Liver (tissue), 10 donors: Measurements from ENCODE around the gene ZNF790. TPM values are rescaled to one million over a fixed set of nuclear protein-coding genes. Genes with fewer than 3 reads are reported as not detected.

ENCODE experiments used
- DNase-seq: peaks from one replicate; pipeline ENCODE4 v3.0.0-alpha.2; 2017; ENCODE audit warnings: low spot score
- H3K27ac ChIP-seq, 2 donors: one replicate each; pipeline ENCODE4 v1.7.0; 2013; ENCODE audit warnings: inconsistent platforms in 2 of 2, low read length in 2 of 2, control low read depth in 1 of 2, low read depth in 1 of 2, mild to moderate bottlenecking in 1 of 2
- H3K27me3 ChIP-seq, 4 donors: one replicate each; pipeline versions ENCODE4 v1.6.1 to v1.7.0; 2013; ENCODE audit warnings: low read length in 3 of 4, inconsistent platforms in 1 of 4, mild to moderate bottlenecking in 1 of 4, moderate library complexity in 1 of 4; ENCODE audit not compliant: control insufficient read depth in 4 of 4, insufficient read depth in 4 of 4
- H3K36me3 ChIP-seq, 4 donors: one replicate each; pipeline versions ENCODE4 v1.6.1 to v1.7.0; 2013; ENCODE audit warnings: low read length in 3 of 4, mild to moderate bottlenecking in 3 of 4, low read depth in 1 of 4, moderate library complexity in 1 of 4; ENCODE audit not compliant: control insufficient read depth in 4 of 4, insufficient read depth in 3 of 4
- H3K4me1 ChIP-seq, 4 donors: one replicate each; pipeline versions ENCODE4 v1.6.1 to v1.7.0; 2013; ENCODE audit warnings: low read length in 3 of 4, mild to moderate bottlenecking in 3 of 4, moderate library complexity in 1 of 4; ENCODE audit not compliant: control insufficient read depth in 4 of 4, insufficient read depth in 4 of 4
- H3K4me3 ChIP-seq, 3 donors: one replicate each; pipeline versions ENCODE4 v1.6.1 to v1.7.0; 2013; ENCODE audit warnings: low read length in 3 of 3, control low read depth in 1 of 3, low read depth in 1 of 3, mild to moderate bottlenecking in 1 of 3
- H3K9ac ChIP-seq, 2 donors: one replicate each; pipeline ENCODE4 v1.7.0; 2013; ENCODE audit warnings: low read length in 2 of 2, mild to moderate bottlenecking in 2 of 2, moderate library complexity in 2 of 2, control low read depth in 1 of 2, low read depth in 1 of 2
- H3K9me3 ChIP-seq, 4 donors: one replicate each; pipeline versions ENCODE4 v1.6.1 to v1.7.0; 2013; ENCODE audit warnings: low read length in 3 of 4; ENCODE audit not compliant: control insufficient read depth in 4 of 4
- RXRA ChIP-seq, 2 donors: IDR thresholded peaks; 2 replicates each; pipeline ENCODE4 v1.6.1; 2017 to 2018; ENCODE audit warnings: antibody characterized with exemption in 2 of 2, mild to moderate bottlenecking in 1 of 2
- SP1 ChIP-seq: IDR thresholded peaks from 2 replicates; pipeline ENCODE4 v1.6.1; 2018; ENCODE audit warnings: antibody characterized with exemption, mild to moderate bottlenecking
- YY1 ChIP-seq: IDR thresholded peaks from 2 replicates; pipeline ENCODE4 v1.6.1; 2016; ENCODE audit warnings: antibody characterized with exemption, mild to moderate bottlenecking
- WGBS: extraction: QIAGEN DNeasy Blood & Tissue Kit; methylation state at CpG from one replicate; pipeline ENCODE4 v1.1.7; 2013; 5-methylcytosine and 5-hydroxymethylcytosine counted together
- polyA plus RNA-seq, 2 donors: library from polyadenylated mRNA; stranded (reverse) in 1 of 2; unstranded in 1 of 2; fragments of 200-250 nt in 1 of 2; fragments of >200 nt in 1 of 2; fragmentation: Nextera tagmentation in 1 of 2; extraction: Ambion mirVana in 1 of 2; gene quantifications; one replicate each; pipeline versions ENCODE4 v1.2.1 to v1.2.3, GENCODE V29; 2013 to 2015
- small RNA-seq: library from RNA; depleted of rRNA; stranded (forward); fragments of <200 nt; gene quantifications from one replicate; pipeline ENCODE3, GENCODE V24; 2014
- total RNA-seq, 2 donors: library from RNA; depleted of rRNA; stranded (reverse); fragments of >200 nt; gene quantifications; one replicate each; pipeline ENCODE4 v1.2.3, GENCODE V29; 2014
- TF ChIP-seq, protein P1 (sequence below): IDR thresholded peaks from 2 replicates; pipeline ENCODE4 v1.6.1; 2016; ENCODE audit warnings: antibody characterized with exemption
- donor health status: healthy.
- donor health status: healthy.
- donor health status: healthy.
- donor health status: healthy.
- donor health status: healthy.

Gene ZNF790
- total and polyA plus RNA-seq, 4 donors, result 2.8 to 5.5 (median 4.2) TPM

DNA sequence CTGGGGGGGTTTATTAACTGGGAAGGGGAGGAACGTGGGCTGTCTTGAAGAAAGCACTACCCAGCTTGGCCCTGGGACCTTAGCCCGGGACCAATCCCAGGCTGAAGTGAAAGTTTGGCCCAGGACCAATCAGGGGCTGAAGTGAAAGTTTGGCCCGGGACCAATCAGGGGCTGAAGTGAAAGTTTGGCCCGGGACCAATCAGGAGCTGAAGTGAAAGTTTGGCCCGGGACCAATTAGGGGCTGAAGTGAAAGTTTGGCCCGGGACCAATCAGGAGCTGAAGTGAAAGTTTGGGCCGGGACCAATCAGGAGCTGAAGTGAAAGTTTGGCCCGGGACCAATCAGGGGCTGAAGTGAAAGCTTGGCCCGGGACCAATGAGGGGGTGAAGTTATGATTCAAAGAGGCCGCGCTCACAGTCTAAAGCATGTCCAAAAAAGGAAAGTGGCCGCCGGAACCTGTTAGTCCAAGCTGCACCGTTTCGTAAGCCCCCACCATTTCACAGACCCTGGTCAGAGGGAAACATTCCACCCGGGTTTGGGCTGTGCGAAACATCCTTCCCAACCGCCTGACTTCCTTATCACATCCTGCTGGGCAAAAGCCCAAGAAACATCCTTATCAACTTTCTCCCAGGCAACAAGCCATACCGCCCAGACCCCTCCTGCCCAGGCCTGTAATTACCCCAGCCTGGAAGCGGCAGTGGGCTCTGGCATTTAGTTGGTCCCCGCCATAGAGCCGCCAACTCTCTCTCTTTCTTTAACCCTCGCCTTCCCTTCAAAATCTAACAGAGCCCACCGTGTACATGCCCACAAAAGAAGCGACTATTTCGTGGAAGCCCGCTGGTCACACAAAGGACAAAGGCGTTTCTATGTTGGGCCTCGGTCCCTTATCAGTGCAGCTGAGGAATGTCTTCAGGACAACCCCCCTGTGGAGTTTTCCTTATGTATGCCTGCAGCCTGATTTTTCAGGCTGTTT is 66.6 kb downstream of the ZNF790 start:
- Histone ChIP-seq H3K27me3 (no peaks in the 10 kb centered on the region), H3K9me3 (peaks cover 11 to 48% (median 29%) of the 10 kb centered on the region in 4 donors), H3K27ac (peak overlapping the region; percentile 94 to 95), H3K4me3 (peak overlapping the region; percentile 68 to 93 (median 91)), H3K4me1 (peaks cover 0 to 21% (median 12%) of the 10 kb centered on the region in 4 donors), H3K36me3 (peaks cover 0 to 1% (median 0%) of the 10 kb centered on the region in 4 donors), H3K9ac (no peak overlapping the region)
- peak; percentile 73 for DNase-seq
- 3% methylated on average over 29 of the region's 29 CpGs for WGBS
- TF ChIP-seq SP1 (peak; percentile 69), YY1 (no peak), RXRA (IDR thresholded peaks at IDR 0.05) (no peak)
- TF ChIP-seq, protein P1, sequence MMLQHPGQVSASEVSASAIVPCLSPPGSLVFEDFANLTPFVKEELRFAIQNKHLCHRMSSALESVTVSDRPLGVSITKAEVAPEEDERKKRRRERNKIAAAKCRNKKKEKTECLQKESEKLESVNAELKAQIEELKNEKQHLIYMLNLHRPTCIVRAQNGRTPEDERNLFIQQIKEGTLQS, result no peak

Small RNA genes lying within 50 kb of the gene (small RNA-seq; reads per million reads assigned to genes)
- not detected for gene RF00019

Other genes with a start within 250 kb of the ZNF790 start
- gene ZNF382, start 233.1 kb downstream of the ZNF790 start, total RNA-seq, result 1 to 10 TPM; 2.5 to 3.8 TPM
- under 1 TPM; 0.20 to 0.26 TPM for gene ZNF382, start 233.1 kb downstream of the ZNF790 start, polyA plus RNA-seq
- gene ZNF461, start 171.6 kb downstream of the ZNF790 start, total RNA-seq, result 1 to 10 TPM; 3.7 to 3.8 TPM
- 1 to 10 TPM in 1 of 2 donors, under 1 TPM in 1; 0.90 to 1.6 TPM for gene ZNF461, start 171.6 kb downstream of the ZNF790 start, polyA plus RNA-seq
- gene ZNF567, start 150.8 kb downstream of the ZNF790 start, total RNA-seq, result 1 to 10 TPM; 3.5 to 4.3 TPM
- 1 to 10 TPM; 1.7 TPM for gene ZNF567, start 150.8 kb downstream of the ZNF790 start, polyA plus RNA-seq
- gene ZNF850, start 65.6 kb downstream of the ZNF790 start, total RNA-seq, result 1 to 10 TPM; 3.2 to 5.0 TPM
- under 1 TPM; 0.15 to 0.20 TPM for gene ZNF850, start 65.6 kb downstream of the ZNF790 start, polyA plus RNA-seq
- gene ZNF345, start 12.5 kb upstream of the ZNF790 start, total RNA-seq, result 1 to 10 TPM; 2.3 to 4.7 TPM
- gene ZNF345, start 12.5 kb upstream of the ZNF790 start, polyA plus RNA-seq, result 1 to 10 TPM in 1 of 2 donors, under 1 TPM in 1; 0.67 to 1.9 TPM
- gene ZNF829, start 77.9 kb upstream of the ZNF790 start, total RNA-seq, result 1 to 10 TPM; 1.1 to 1.3 TPM
- under 1 TPM; 0.32 to 0.40 TPM for gene ZNF829, start 77.9 kb upstream of the ZNF790 start, polyA plus RNA-seq
- gene ZNF568, start 77.9 kb upstream of the ZNF790 start, total RNA-seq, result 1 to 10 TPM; 3.4 to 5.5 TPM
- gene ZNF568, start 77.9 kb upstream of the ZNF790 start, polyA plus RNA-seq, result 1 to 10 TPM; 1.4 to 2.2 TPM
- 1 to 10 TPM; 4.4 to 5.2 TPM for gene ZNF420, start 240.0 kb upstream of the ZNF790 start, total RNA-seq
- 1 to 10 TPM; 2.0 to 2.3 TPM for gene ZNF420, start 240.0 kb upstream of the ZNF790 start, polyA plus RNA-seq